H54 (cell line): Measurements from ENCODE around the gene SDCCAG8.
"Not testable (repeated sequence)": the region's sequence is repeated elsewhere in the genome, so short reads cannot be mapped to it uniquely, and the experiment has no call there.

Experiments
- DNase-seq: peaks from one replicate; pipeline ENCODE4 v3.0.0; 2011; ENCODE audit warnings: low spot score, mixed read lengths; ENCODE audit not compliant: insufficient read length
- FAIRE-seq: peaks from 3 replicates; lab custom pipeline; 2011; peaks lifted over from hg19 to GRCh38; lab: Jason Lieb, UNC
- POLR2A ChIP-seq: IDR thresholded peaks from 2 replicates; pipeline ENCODE4 v1.6.1; 2011; ENCODE audit warnings: low read depth, mild to moderate bottlenecking, low read length

Gene SDCCAG8

GRCh38 chr1:243313635-243314536 is 58.0 kb downstream of the SDCCAG8 start:
- FAIRE-seq = no peak
- TF ChIP-seq POLR2A = no peak
- no peak for DNase-seq

DNA sequence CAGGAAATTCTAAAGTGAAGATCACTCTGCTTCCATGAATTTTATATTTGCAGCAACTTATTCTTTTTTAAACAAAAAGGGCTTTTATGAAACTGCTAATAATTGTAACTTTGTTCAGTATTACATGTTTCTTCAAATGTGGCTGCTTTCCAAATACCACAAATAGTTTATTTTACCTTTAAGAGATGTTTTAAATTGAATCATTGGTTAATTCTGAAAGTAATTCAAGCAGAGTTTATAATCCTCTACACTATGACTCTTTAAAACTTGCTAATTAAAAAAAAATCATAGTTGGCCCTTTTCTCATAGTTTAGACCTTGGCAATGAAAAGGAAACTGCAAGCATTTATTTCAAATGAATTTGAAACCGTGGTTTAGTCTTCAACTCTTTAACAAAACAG is 59.6 kb downstream of the SDCCAG8 start:
- TF ChIP-seq POLR2A = no peak
- no peak for DNase-seq
- FAIRE-seq = no peak

DNA sequence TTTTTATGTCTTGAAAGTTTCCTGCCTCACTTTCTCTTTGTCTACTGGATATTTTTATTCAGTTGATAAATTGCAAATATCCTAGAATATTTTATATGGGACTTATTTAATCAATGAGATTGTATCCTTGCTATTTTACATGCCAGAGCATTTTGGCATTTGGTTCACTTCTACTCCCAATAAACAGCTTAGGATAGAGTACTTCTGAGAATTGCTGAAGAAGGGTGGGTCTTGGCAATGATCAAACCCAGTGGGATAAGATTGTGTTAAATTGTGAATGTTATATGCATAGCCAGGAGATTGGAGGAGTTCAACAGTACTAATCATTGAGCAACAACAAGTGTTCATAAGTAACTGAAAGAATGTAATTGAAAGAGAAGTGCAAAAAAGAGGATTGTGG is 60.1 kb downstream of the SDCCAG8 start:
- DNase-seq (no peak), FAIRE-seq (no peak)
- TF ChIP-seq POLR2A = no peak

DNA sequence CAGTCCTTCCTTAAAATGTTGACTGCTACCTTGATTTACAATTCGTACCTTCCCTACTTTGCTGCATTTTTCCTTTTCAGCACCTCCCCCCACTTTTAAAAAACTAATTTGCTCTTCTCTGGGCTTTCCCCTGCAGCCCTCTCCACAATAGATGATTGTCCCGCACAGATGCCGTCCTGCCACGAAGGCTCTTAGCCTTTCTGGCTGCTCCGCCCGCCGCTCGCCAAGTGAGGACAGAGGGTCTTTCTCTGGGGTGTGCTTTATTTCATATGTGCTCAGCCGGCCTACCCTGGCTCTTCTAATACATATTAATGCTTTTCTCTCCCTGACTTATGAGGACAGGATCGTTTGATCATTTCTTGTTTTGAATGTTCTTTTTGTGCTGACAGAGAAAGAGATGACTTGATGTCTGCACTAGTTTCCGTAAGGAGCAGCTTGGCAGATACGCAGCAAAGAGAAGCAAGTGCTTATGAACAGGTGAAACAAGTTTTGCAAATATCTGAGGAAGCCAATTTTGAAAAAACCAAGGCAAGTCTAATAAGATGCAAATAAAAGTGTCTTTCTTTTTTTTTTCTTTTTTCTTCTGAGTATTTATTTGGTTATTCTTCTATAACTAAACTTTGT is 60.6 kb downstream of the SDCCAG8 start:
- TF ChIP-seq POLR2A = no peak
- DNase-seq (no peak), FAIRE-seq (no peak)

DNA sequence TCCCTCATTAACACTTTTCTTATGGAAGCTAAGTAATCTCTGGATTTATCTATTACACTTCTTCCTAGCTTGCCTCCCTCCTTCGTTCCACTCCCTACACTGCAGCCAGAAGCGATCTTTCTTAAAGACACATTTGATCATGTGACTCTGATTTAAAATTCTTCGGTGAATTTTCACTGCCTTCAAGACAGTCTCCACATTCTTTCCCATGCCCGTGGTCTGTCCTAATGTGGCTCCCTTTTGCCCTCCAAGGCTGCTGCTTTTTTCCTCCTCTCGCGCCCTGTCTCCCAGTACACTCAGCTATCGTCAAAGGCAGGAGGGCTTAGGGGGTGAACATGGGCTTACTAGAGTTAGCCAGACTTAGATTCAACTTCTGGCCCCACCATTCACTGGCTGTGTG is 64.4 kb downstream of the SDCCAG8 start:
- no peak for DNase-seq
- no peak for TF ChIP-seq POLR2A
- no peak for FAIRE-seq

DNA sequence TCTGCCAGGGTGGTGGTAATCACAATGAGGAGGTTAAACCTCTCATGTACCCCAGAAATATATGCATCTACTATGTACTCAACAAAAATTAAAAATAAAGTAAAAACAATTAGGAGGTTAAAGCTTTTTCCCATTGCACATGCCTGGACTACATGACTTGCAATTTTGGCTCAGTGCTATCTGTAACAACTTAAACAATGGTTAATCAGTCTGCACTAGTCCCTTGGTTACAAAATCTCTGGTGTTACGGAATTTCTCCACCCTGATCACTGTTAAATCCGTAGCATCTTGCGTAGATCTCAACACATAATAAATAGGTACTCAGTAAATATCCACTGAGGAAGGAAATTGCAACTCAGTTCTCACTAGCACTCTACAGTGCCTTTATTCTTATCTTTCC is 66.5 kb downstream of the SDCCAG8 start:
- TF ChIP-seq POLR2A = no peak
- DNase-seq (no peak), FAIRE-seq (no peak)

DNA sequence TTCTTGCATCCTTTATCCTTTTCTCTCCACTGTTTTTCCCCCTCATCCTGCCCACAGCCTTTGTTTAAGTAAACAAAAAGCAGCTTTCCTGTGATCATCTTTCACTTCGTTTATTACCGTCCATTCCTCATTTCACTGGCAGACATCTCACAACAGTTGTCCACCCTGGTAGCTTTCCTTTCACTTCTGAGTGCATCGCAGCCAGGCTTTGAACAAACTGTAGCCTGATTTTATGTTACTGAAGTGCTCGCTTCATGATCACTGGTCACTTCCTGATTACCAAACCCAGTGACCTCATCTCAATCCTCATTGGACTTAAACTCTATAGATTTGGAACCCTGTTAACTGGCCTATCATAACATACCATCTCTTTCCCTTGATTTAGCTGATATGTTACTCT is 67.7 kb downstream of the SDCCAG8 start:
- DNase-seq (no peak), FAIRE-seq (no peak)
- TF ChIP-seq POLR2A = no peak

DNA sequence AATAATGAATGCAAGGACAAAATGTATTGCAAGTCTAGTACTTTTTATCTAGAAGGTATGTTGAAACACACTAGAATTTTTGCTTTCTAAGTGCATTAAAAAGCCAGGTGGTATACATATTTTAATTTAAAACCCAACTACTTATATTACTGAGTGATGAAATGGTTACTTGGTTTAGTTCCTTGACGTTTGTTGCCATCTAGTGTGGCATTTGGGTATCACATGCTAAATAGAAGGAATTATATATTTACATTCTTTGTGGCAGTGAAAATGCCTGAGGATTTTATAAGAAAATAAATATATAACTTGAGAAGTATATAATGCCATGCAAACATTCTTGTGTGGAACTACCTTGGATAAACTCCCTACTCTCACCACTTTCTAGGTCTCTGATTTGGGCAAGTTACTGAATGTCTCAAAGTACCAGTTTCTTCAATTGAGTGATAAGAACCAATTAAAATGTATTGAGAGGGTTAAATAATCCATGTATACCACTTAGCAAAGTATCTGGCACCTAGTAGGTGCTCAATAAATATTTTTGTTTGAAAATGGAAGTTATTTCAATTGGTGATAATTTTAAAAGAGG is 69.6 kb downstream of the SDCCAG8 start:
- FAIRE-seq (peak; percentile 60), DNase-seq (peak; percentile 8)
- TF ChIP-seq POLR2A = no peak

DNA sequence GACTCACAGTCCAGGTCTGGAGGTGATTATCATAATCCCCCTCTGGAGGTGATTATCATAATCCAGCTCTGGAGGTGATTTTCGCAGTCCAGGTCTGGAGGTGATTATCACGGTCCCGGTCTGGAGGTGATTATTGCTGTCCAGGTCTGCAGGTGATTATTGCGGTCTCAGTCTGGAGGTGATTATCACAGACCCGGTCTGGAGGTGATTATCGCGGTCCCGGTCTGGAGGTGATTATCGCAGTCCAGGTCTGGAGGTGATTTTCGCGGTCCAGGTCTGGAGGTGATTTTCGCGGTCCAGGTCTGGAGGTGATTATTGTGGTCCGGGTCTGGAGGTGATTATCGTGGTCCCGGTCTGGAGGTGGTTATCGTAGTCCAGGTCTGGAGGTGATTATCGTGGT is 76.6 kb downstream of the SDCCAG8 start:
- no peak for DNase-seq
- TF ChIP-seq POLR2A = no peak
- no peak for FAIRE-seq

DNA sequence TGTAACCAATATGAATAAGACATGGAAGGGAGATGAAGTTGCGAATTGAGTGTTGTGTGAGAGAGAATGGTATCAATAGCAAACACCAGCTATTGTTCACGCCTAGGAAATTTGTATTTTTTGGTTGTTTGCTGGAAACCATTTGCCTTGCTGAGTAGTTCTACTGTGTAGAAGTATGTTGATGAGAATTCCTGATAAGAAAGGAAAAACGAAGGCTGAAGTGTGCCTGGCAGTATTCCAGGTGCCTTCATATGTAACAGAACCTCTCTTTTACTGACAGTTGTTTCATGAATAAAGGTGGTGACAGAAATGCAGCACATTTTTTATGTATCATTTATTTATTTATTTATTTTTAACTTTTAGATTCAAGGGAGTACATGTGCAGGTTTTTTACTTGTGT is 79.5 kb downstream of the SDCCAG8 start:
- DNase-seq (no peak), FAIRE-seq (no peak)
- no peak for TF ChIP-seq POLR2A

- DNase-seq (no peak), FAIRE-seq (no peak)
- no peak for TF ChIP-seq POLR2A
These were observed 80.3 kb downstream of the SDCCAG8 start for GRCh38 chr1:243336163-243336562.

GRCh38 chr1:243338848-243339247 is 83.0 kb downstream of the SDCCAG8 start:
- FAIRE-seq, DNase-seq: not testable (repeated sequence)

GRCh38 chr1:243341074-243341473 is 85.2 kb downstream of the SDCCAG8 start:
- FAIRE-seq (peak; percentile 11), DNase-seq (no peak)
- no peak for TF ChIP-seq POLR2A
